HFF-Myc (cell line): ENCODE results near the gene ATP8B3.
A peak's percentile ranks its signal among the peaks of the same experiment; 100 is the strongest.

ENCODE experiments used
- DNase-seq: peaks from one replicate; pipeline ENCODE4 v3.0.0-alpha.2; 2011; ENCODE audit warnings: low read depth; ENCODE audit errors: extremely low read depth
- H3K4me3 ChIP-seq: replicated peaks from 2 replicates; pipeline ENCODE4 v1.5.1; 2011; ENCODE audit warnings: low read depth, mild to moderate bottlenecking, control low read depth, low read length
- TF ChIP-seq, protein P1 (sequence below): IDR thresholded peaks from 2 replicates; pipeline ENCODE4 v1.5.1; 2012; ENCODE audit warnings: mild to moderate bottlenecking, low read depth, low read length, control low read depth; ENCODE audit errors: missing control alignments

The ATP8B3 gene

GRCh38 chr19:1857648-1858326, 45.7 kb upstream of the ATP8B3 start:
- peak overlapping the region; percentile 45 for H3K4me3 ChIP-seq
- DNase-seq = no peak
- TF ChIP-seq, protein P1, sequence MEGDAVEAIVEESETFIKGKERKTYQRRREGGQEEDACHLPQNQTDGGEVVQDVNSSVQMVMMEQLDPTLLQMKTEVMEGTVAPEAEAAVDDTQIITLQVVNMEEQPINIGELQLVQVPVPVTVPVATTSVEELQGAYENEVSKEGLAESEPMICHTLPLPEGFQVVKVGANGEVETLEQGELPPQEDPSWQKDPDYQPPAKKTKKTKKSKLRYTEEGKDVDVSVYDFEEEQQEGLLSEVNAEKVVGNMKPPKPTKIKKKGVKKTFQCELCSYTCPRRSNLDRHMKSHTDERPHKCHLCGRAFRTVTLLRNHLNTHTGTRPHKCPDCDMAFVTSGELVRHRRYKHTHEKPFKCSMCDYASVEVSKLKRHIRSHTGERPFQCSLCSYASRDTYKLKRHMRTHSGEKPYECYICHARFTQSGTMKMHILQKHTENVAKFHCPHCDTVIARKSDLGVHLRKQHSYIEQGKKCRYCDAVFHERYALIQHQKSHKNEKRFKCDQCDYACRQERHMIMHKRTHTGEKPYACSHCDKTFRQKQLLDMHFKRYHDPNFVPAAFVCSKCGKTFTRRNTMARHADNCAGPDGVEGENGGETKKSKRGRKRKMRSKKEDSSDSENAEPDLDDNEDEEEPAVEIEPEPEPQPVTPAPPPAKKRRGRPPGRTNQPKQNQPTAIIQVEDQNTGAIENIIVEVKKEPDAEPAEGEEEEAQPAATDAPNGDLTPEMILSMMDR = no peak

- H3K4me3 ChIP-seq = peak overlapping the region; percentile 45
- peak; percentile 36 for DNase-seq
These were observed 44.9 kb upstream of the ATP8B3 start for GRCh38 chr19:1856698-1857603.

GRCh38 chr19:1856345-1856697, 44.2 kb upstream of the ATP8B3 start:
- DNase-seq = no peak
- TF ChIP-seq, protein P1 = no peak

More at GRCh38 chr19:1856698-1857603, 44.9 kb upstream of the ATP8B3 start:
- TF ChIP-seq, protein P1 = no peak

DNA sequence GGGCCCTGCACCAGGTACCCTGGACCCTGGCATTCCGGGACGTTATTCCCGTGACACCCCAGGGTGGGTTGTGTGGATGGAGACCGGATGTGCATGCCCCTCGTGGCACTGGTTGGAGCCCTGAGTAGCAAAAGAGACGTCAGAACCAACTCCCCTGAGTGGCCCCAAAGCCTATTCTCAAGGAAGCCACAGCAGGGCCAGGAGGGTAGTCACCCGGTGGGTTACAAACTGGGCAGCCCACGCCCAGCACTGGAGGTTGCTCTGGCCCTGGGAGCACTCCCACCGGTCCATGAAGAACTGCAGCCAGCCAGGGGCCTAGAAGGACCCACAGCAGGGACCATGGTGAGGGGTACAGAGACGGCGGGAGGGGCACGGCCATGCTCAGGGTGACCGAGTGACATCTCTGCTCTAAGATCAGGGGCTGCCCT, 43.8 kb upstream of the ATP8B3 start:
- peak overlapping the region; percentile 45 for H3K4me3 ChIP-seq
- TF ChIP-seq, protein P1 = no peak
- DNase-seq = no peak

More at GRCh38 chr19:1856345-1856697, 44.2 kb upstream of the ATP8B3 start:
- H3K4me3 ChIP-seq = peak overlapping the region; percentile 45

GRCh38 chr19:1855040-1855827, 43.2 kb upstream of the ATP8B3 start:
- TF ChIP-seq, protein P1 = no peak
- H3K4me3 ChIP-seq = peak overlapping the region; percentile 45
- DNase-seq = peak; percentile 59

GRCh38 chr19:1854542-1855039, 42.5 kb upstream of the ATP8B3 start:
- DNase-seq = no peak
- peak overlapping the region; percentile 25 for H3K4me3 ChIP-seq
- TF ChIP-seq, protein P1 = no peak
